Measurements from ENCODE around the gene NTRK1.

DNA sequence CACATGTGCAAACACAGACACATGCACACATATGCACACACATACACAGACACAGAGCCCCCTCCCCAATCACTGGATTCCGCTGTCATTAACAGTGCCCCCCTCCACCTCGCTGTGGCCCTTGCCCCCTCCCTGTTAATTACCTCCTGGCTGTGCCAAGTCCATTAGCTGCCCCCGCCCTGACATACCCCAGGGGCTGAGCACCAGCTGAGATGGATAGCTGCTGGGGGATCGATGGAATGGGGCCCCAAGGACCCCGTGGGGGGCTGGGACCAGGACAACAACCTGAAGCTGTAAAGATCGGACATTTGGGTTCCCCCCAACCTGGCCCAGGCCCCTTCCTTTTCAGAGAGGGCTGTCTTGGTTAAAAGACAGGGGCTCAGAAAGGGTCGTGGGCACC lies 23.3 kb downstream of the NTRK1 start:
- TF ChIP-seq CTCF (IDR thresholded peaks at IDR 0.05) (no peak), POLR2AphosphoS5 (IDR thresholded peaks at IDR 0.05) (no peak)

Measured in stomach (tissue), 4 donors.